ENCODE results near the gene ATP6V0C.
"Not testable (repeated sequence)": the region's sequence is repeated elsewhere in the genome, so short reads cannot be mapped to it uniquely, and the experiment has no call there.

The ATP6V0C gene

DNA sequence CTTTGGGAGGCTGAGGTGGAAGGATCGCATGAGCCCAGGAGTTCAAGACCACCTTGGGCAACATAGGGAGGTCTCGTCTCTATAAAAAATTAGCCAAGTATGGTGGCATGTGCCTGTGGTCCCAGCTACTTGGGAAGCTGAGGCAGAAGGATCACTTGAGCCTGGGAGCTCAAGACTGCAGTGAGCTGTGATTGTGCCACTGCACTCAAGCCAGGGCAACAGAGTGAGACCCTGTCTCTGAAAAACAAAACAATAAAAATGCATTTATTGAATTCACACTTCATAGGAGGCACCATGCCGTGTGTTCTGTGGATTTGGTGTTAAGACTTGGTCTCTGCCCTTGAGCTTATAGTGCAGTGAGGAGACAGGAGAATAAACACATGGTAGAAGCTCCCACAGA lies 36.4 kb upstream of the ATP6V0C start:
- peaks cover 6% of the 10 kb centered on the region for H3K9me3 ChIP-seq (ENCODE audit: insufficient read depth, low read depth, low read length)
- H2BK12ac ChIP-seq (ENCODE audit: low read length): no peak overlapping the region
- H3K23ac ChIP-seq (ENCODE audit: low read length): no peak overlapping the region
- no peak overlapping the region for H3K27ac ChIP-seq (ENCODE audit: low read depth, low read length)
- H2BK5ac ChIP-seq (ENCODE audit: low read depth, low read length, poor library complexity): no peak overlapping the region
- no peaks in the 10 kb centered on the region for H3K36me3 ChIP-seq (ENCODE audit: control insufficient read depth in 1 of 2, insufficient read depth in 2 of 2, low read length in 2 of 2)
- H2AFZ ChIP-seq (ENCODE audit: insufficient read depth, low read length, poor library complexity): no peak overlapping the region
- H3K79me2 ChIP-seq (ENCODE audit: control insufficient read depth, insufficient read depth, low read length, poor library complexity): peaks cover 6% of the 10 kb centered on the region
- H3K14ac ChIP-seq (ENCODE audit: low read length): no peak overlapping the region
- no peak overlapping the region for H4K12ac ChIP-seq (ENCODE audit: low read depth, low read length)
- no peak for DNase-seq
- no peak overlapping the region for H4K91ac ChIP-seq (ENCODE audit: low read depth, low read length)
- H4K8ac ChIP-seq (ENCODE audit: low read depth, low read length): no peak overlapping the region
- peaks cover 18% of the 10 kb centered on the region for H3K27me3 ChIP-seq (ENCODE audit: insufficient read depth, low read length)
- H3K4me3 ChIP-seq (ENCODE audit: low read depth, low read length): no peak overlapping the region
- no peak overlapping the region for H3K18ac ChIP-seq (ENCODE audit: low read length)
- H3K4me2 ChIP-seq (ENCODE audit: low read length): no peak overlapping the region
- peaks cover 16 to 18% of the 10 kb centered on the region in 2 experiments for H3K4me1 ChIP-seq (ENCODE audit: control insufficient read depth in 1 of 2, insufficient read depth in 2 of 2, low read length in 2 of 2)
- no peak overlapping the region for H2BK120ac ChIP-seq (ENCODE audit: insufficient read depth, low read length, poor library complexity)
- no peak overlapping the region for H2AK5ac ChIP-seq (ENCODE audit: low read length)
- no peak overlapping the region for H3K4ac ChIP-seq (ENCODE audit: low read depth, low read length)
- no peak overlapping the region for H3K9ac ChIP-seq (ENCODE audit: low read length)
- no CpG with 5 or more reads among the region's 3 CpGs for WGBS (ENCODE audit: extremely low coverage, insufficient coverage, insufficient read length)
- H3K79me1 ChIP-seq (ENCODE audit: low read length): peaks cover 5% of the 10 kb centered on the region

DNA sequence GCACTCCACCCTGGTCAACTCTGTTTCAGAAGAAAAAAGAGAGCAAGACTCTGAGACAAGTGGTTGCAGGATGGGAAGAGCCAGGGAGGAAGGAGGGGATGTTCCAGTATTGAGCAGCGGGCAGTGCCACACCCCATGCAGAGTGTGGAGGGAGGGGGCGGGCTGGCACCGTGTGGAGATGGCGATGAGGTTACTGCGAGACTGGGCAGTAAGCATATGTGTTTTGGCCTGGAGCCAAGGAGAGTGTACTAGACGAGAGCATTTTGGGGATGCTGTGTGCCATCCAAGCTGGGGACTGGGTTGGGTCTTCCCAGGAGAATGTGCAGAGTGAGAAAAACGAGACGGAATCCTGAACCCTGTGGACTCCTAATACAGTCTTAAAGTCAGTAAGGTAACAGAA lies 35.5 kb upstream of the ATP6V0C start:
- no peak overlapping the region for H3K27ac ChIP-seq (ENCODE audit: low read depth, low read length)
- no peak overlapping the region for H3K14ac ChIP-seq (ENCODE audit: low read length)
- H3K9ac ChIP-seq (ENCODE audit: low read length): no peak overlapping the region
- no peak overlapping the region for H3K4me3 ChIP-seq (ENCODE audit: low read depth, low read length)
- no peak overlapping the region for H2BK5ac ChIP-seq (ENCODE audit: low read depth, low read length, poor library complexity)
- no peak overlapping the region for H3K18ac ChIP-seq (ENCODE audit: low read length)
- peaks cover 16 to 17% of the 10 kb centered on the region in 2 experiments for H3K4me1 ChIP-seq (ENCODE audit: control insufficient read depth in 1 of 2, insufficient read depth in 2 of 2, low read length in 2 of 2)
- no peaks in the 10 kb centered on the region for H3K36me3 ChIP-seq (ENCODE audit: control insufficient read depth in 1 of 2, insufficient read depth in 2 of 2, low read length in 2 of 2)
- no peak overlapping the region for H4K8ac ChIP-seq (ENCODE audit: low read depth, low read length)
- H4K91ac ChIP-seq (ENCODE audit: low read depth, low read length): no peak overlapping the region
- no peak for DNase-seq
- no peak overlapping the region for H2AK5ac ChIP-seq (ENCODE audit: low read length)
- no peak overlapping the region for H2BK12ac ChIP-seq (ENCODE audit: low read length)
- peaks cover 8% of the 10 kb centered on the region for H3K27me3 ChIP-seq (ENCODE audit: insufficient read depth, low read length)
- no peak overlapping the region for H3K23ac ChIP-seq (ENCODE audit: low read length)
- H3K79me1 ChIP-seq (ENCODE audit: low read length): peaks cover 5% of the 10 kb centered on the region
- no peak overlapping the region for H3K4ac ChIP-seq (ENCODE audit: low read depth, low read length)
- H3K79me2 ChIP-seq (ENCODE audit: control insufficient read depth, insufficient read depth, low read length, poor library complexity): peaks cover 6% of the 10 kb centered on the region
- no peak overlapping the region for H2BK120ac ChIP-seq (ENCODE audit: insufficient read depth, low read length, poor library complexity)
- peaks cover 4% of the 10 kb centered on the region for H3K9me3 ChIP-seq (ENCODE audit: insufficient read depth, low read depth, low read length)
- no CpG with 5 or more reads among the region's 8 CpGs for WGBS (ENCODE audit: extremely low coverage, insufficient coverage, insufficient read length)
- H2AFZ ChIP-seq (ENCODE audit: insufficient read depth, low read length, poor library complexity): no peak overlapping the region
- H4K12ac ChIP-seq (ENCODE audit: low read depth, low read length): no peak overlapping the region
- no peak overlapping the region for H3K4me2 ChIP-seq (ENCODE audit: low read length)

DNA sequence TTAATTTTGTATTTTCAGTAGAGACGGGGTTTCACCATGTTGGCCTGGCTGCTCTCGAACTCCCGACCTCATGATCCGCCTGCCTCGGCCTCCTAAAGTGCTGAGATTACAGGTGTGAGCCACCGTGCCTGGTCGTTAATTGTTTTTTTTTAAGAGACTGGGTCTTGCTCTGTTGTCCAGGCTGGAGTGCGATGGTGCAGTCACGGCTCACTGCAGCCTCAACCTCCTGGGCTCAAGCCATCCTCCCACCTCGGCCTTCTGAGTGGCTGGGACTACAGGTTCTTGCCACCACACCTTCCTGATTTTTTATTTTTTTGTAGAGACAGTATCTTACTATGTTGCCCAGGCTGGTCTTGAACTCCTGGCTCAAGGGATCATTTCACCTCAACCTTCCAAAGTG lies 33.8 kb upstream of the ATP6V0C start:
- not testable (repeated sequence) for H4K91ac ChIP-seq (ENCODE audit: low read depth, low read length); H3K18ac ChIP-seq (ENCODE audit: low read length); H2BK12ac ChIP-seq (ENCODE audit: low read length); H3K79me2 ChIP-seq (ENCODE audit: control insufficient read depth, insufficient read depth, low read length, poor library complexity); H3K23ac ChIP-seq (ENCODE audit: low read length); H3K9ac ChIP-seq (ENCODE audit: low read length); H3K36me3 ChIP-seq (ENCODE audit: control insufficient read depth in 1 of 2, insufficient read depth in 2 of 2, low read length in 2 of 2); H3K27ac ChIP-seq (ENCODE audit: low read depth, low read length); H3K9me3 ChIP-seq (ENCODE audit: insufficient read depth, low read depth, low read length); DNase-seq; H3K4me2 ChIP-seq (ENCODE audit: low read length); H3K4me3 ChIP-seq (ENCODE audit: low read depth, low read length); H3K4me1 ChIP-seq (ENCODE audit: control insufficient read depth in 1 of 2, insufficient read depth in 2 of 2, low read length in 2 of 2); H4K12ac ChIP-seq (ENCODE audit: low read depth, low read length); H2AFZ ChIP-seq (ENCODE audit: insufficient read depth, low read length, poor library complexity); H2AK5ac ChIP-seq (ENCODE audit: low read length); H4K8ac ChIP-seq (ENCODE audit: low read depth, low read length); H3K4ac ChIP-seq (ENCODE audit: low read depth, low read length); H2BK120ac ChIP-seq (ENCODE audit: insufficient read depth, low read length, poor library complexity); H3K14ac ChIP-seq (ENCODE audit: low read length); H3K79me1 ChIP-seq (ENCODE audit: low read length); H2BK5ac ChIP-seq (ENCODE audit: low read depth, low read length, poor library complexity); H3K27me3 ChIP-seq (ENCODE audit: insufficient read depth, low read length)
- WGBS (ENCODE audit: extremely low coverage, insufficient coverage, insufficient read length): no CpG with 5 or more reads among the region's 10 CpGs

DNA sequence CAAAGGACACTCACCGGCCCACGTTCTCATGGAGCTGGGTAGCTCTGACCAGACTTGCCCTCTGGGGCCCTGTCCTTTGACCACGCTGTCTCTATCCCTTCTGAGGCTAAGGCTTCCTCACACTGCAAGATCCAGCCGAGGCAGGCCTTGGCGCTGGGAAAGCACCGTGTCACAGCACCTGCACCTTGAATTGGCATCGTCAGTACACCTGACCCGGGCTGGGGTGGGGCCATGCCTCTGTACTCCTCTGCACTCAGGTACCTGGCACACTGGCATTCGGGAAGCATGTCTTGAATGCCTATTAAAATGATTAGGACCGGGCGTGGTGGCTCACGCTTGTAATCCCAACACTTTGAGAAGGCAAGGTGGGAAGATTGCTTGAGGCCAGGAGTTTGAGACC lies 32.8 kb upstream of the ATP6V0C start:
- Histone ChIP-seq H3K79me2 (ENCODE audit: control insufficient read depth, insufficient read depth, low read length, poor library complexity) (no peaks in the 10 kb centered on the region), H3K9ac (ENCODE audit: low read length) (no peak overlapping the region), H2AK5ac (ENCODE audit: low read length) (no peak overlapping the region), H3K9me3 (ENCODE audit: insufficient read depth, low read depth, low read length) (peaks cover 2% of the 10 kb centered on the region), H2BK120ac (ENCODE audit: insufficient read depth, low read length, poor library complexity) (no peak overlapping the region), H3K4me2 (ENCODE audit: low read length) (no peak overlapping the region), H3K36me3 (ENCODE audit: control insufficient read depth in 1 of 2, insufficient read depth in 2 of 2, low read length in 2 of 2) (no peaks in the 10 kb centered on the region), H4K12ac (ENCODE audit: low read depth, low read length) (no peak overlapping the region), H3K4me1 (ENCODE audit: control insufficient read depth in 1 of 2, insufficient read depth in 2 of 2, low read length in 2 of 2) (peaks cover 2% of the 10 kb centered on the region in 2 experiments), H3K23ac (ENCODE audit: low read length) (no peak overlapping the region), H3K14ac (ENCODE audit: low read length) (no peak overlapping the region), H2BK12ac (ENCODE audit: low read length) (no peak overlapping the region), H3K27me3 (ENCODE audit: insufficient read depth, low read length) (no peaks in the 10 kb centered on the region), H3K27ac (ENCODE audit: low read depth, low read length) (no peak overlapping the region), H4K91ac (ENCODE audit: low read depth, low read length) (no peak overlapping the region), H3K79me1 (ENCODE audit: low read length) (no peaks in the 10 kb centered on the region), H3K18ac (ENCODE audit: low read length) (no peak overlapping the region), H2AFZ (ENCODE audit: insufficient read depth, low read length, poor library complexity) (no peak overlapping the region), H3K4me3 (ENCODE audit: low read depth, low read length) (no peak overlapping the region), H4K8ac (ENCODE audit: low read depth, low read length) (no peak overlapping the region), H3K4ac (ENCODE audit: low read depth, low read length) (no peak overlapping the region), H2BK5ac (ENCODE audit: low read depth, low read length, poor library complexity) (no peak overlapping the region)
- no CpG with 5 or more reads among the region's 12 CpGs for WGBS (ENCODE audit: extremely low coverage, insufficient coverage, insufficient read length)
- no peak for DNase-seq

Measured in trophoblast cell (in vitro differentiated cells and primary cell).